ENCODE measurements around the gene FAM174C. TPM values are rescaled to one million over a fixed set of nuclear protein-coding genes. Genes with fewer than 3 reads are reported as not detected.

FAM174C gene
- total and polyA plus RNA-seq, 10 of the 15 experiments (the other 5 are each of a cell fraction or from before 2014, with no cell fraction given), result 0.89 to 94.6 (median 43.6) TPM

GRCh38 chr19:1226522-1227303 lies 48.6 kb upstream of the FAM174C start:
- TF ChIP-seq NRF1 (conservative IDR thresholded peaks at IDR 0.05; ENCODE audit: low read depth, low read length) (no peak), BRCA1 (IDR thresholded peaks at IDR 0.05; ENCODE audit: low read depth, low read length) (no peak), CREB1 (IDR thresholded peaks at IDR 0.05; ENCODE audit: low read depth) (no peak), BHLHE40 (IDR thresholded peaks at IDR 0.05; ENCODE audit: borderline replicate concordance in 1 of 2, low read depth in 2 of 2, low read length in 1 of 2) (no peak), RAD21 (IDR thresholded peaks at IDR 0.05; ENCODE audit: insufficient read depth, low read depth, low read length) (no peak), TCF7 (IDR thresholded peaks at IDR 0.05; ENCODE audit: borderline replicate concordance) (no peak), SUPT20H (IDR thresholded peaks at IDR 0.05; ENCODE audit: borderline replicate concordance, control insufficient read depth, low read depth, low read length) (no peak), YY1 (IDR thresholded peaks at IDR 0.05; ENCODE audit: low read depth, low read length) (no peak), RFX5 (IDR thresholded peaks at IDR 0.05; ENCODE audit: low read depth, low read length) (no peak), FOXK2 (IDR thresholded peaks at IDR 0.05) (no peak), CHD4 (IDR thresholded peaks at IDR 0.05) (no peak), RELA (IDR thresholded peaks at IDR 0.05; ENCODE audit: borderline replicate concordance, partially characterized antibody) (no peak), CBFB (IDR thresholded peaks at IDR 0.05; ENCODE audit: low read depth) (no peak), BACH1 (IDR thresholded peaks at IDR 0.05; ENCODE audit: borderline replicate concordance) (no peak), NR2C2 (IDR thresholded peaks at IDR 0.05; ENCODE audit: borderline replicate concordance, control insufficient read depth, insufficient read length, low read depth) (no peak), BCL3 (IDR thresholded peaks at IDR 0.05; ENCODE audit: borderline replicate concordance, insufficient read depth, low read depth, low read length, poor library complexity, severe bottlenecking) (no peak)
- in situ Hi-C loops (cut with MboI), result no loop called here
- H3K4me2 ChIP-seq (ENCODE audit: control insufficient read depth, insufficient read depth), result no peak overlapping the region
- 94% methylated on average over 45 of the region's 50 CpGs for WGBS (ENCODE audit: insufficient coverage, insufficient replicate concordance, low lambda C conversion rate, missing lambda C conversion rate)
- no peak overlapping the region for H2AFZ ChIP-seq (ENCODE audit: control insufficient read depth, low read depth, low read length)
- intact Hi-C loops (cut with micrococcal nuclease; ENCODE audit: unreplicated experiment), result no loop called here
- CTCF ChIA-PET, result no interaction called here
- no peak overlapping the region for H3K27ac ChIP-seq (ENCODE audit: control insufficient read depth, insufficient read depth)
- BruUV-seq (replicated peaks), result no TSS peak
- H4K20me1 ChIP-seq (ENCODE audit: control insufficient read depth, insufficient read depth), result no peaks in the 10 kb centered on the region
- no peak for DNase-seq (ENCODE audit: low read depth, low spot score)
- no peaks in the 10 kb centered on the region for H3K27me3 ChIP-seq (replicated peaks in 1 of 2; ENCODE audit: control insufficient read depth in 2 of 2, insufficient read depth in 2 of 2, low read length in 1 of 2)
- POLR2A ChIA-PET, result no interaction called here
- H3K4me1 ChIP-seq (ENCODE audit: control insufficient read depth, insufficient read depth, low read length), result no peaks in the 10 kb centered on the region
- peaks cover 0 to 10% of the 10 kb centered on the region in 2 experiments; a peak in 2 of 4 replicates for H3K36me3 ChIP-seq (ENCODE audit: control insufficient read depth in 2 of 2, insufficient read depth in 2 of 2, low read length in 1 of 2)
- no peaks in the 10 kb centered on the region for H3K9me3 ChIP-seq (replicated peaks; ENCODE audit: control insufficient read depth, insufficient read depth, low read length)
- RAD21 ChIA-PET (ENCODE audit: unreplicated experiment), result no interaction called here
- SMC1A ChIA-PET (ENCODE audit: uncharacterized antibody, unreplicated experiment), result no interaction called here
- FAIRE-seq, result no peak
- H3K79me2 ChIP-seq (ENCODE audit: control insufficient read depth, insufficient read depth, low read length), result no peaks in the 10 kb centered on the region
- no peak overlapping the region for H3K9ac ChIP-seq (ENCODE audit: control insufficient read depth, insufficient read depth, low read length)
- ATAC-seq, result no peak
- no peak overlapping the region for H3K4me3 ChIP-seq

Measured in GM12878 (cell line).